Measurements from ENCODE around the gene TFCP2L1.

TFCP2L1 gene

GRCh38 chr2:121192576-121192975 lies 92.4 kb downstream of the TFCP2L1 start:
- no peak for DNase-seq

GRCh38 chr2:121191191-121192170 lies 93.5 kb downstream of the TFCP2L1 start:
- DNase-seq, result no peak

GRCh38 chr2:121189661-121190381 lies 95.2 kb downstream of the TFCP2L1 start:
- DNase-seq, result no peak

- no peak for DNase-seq
Measured at GRCh38 chr2:121189011-121189410, 96.0 kb downstream of the TFCP2L1 start.

- DNase-seq, result no peak
Measured at GRCh38 chr2:121187982-121188411, 97.0 kb downstream of the TFCP2L1 start.

GRCh38 chr2:121187351-121187981 lies 97.5 kb downstream of the TFCP2L1 start:
- no peak for DNase-seq

GRCh38 chr2:121186261-121186660 lies 98.7 kb downstream of the TFCP2L1 start:
- DNase-seq, result no peak

- DNase-seq, result peak; percentile 51
Measured at GRCh38 chr2:121185571-121186074, 99.4 kb downstream of the TFCP2L1 start.

GRCh38 chr2:121185111-121185510 lies 99.9 kb downstream of the TFCP2L1 start:
- DNase-seq, result no peak

- peak; percentile 11 for DNase-seq
Measured at GRCh38 chr2:121184248-121184862, 100.6 kb downstream of the TFCP2L1 start.

GRCh38 chr2:121182520-121182919 lies 102.5 kb downstream of the TFCP2L1 start:
- DNase-seq, result no peak

GRCh38 chr2:121179467-121179866 lies 105.5 kb downstream of the TFCP2L1 start:
- DNase-seq, result no peak

GRCh38 chr2:121178730-121179129 lies 106.3 kb downstream of the TFCP2L1 start:
- no peak for DNase-seq

GRCh38 chr2:121177896-121178295 lies 107.1 kb downstream of the TFCP2L1 start:
- DNase-seq, result no peak

- DNase-seq, result no peak
Measured at GRCh38 chr2:121175326-121175725, 109.7 kb downstream of the TFCP2L1 start.

- no peak for DNase-seq
Measured at GRCh38 chr2:121173806-121174205, 111.2 kb downstream of the TFCP2L1 start.

- no peak for DNase-seq
Measured at GRCh38 chr2:121173112-121173511, 111.9 kb downstream of the TFCP2L1 start.

GRCh38 chr2:121172456-121172855 lies 112.5 kb downstream of the TFCP2L1 start:
- DNase-seq, result no peak

- DNase-seq, result no peak
Measured at GRCh38 chr2:121171625-121172119, 113.3 kb downstream of the TFCP2L1 start.

- DNase-seq, result no peak
Measured at GRCh38 chr2:121170577-121170976, 114.4 kb downstream of the TFCP2L1 start.

- no peak for DNase-seq
Measured at GRCh38 chr2:121167411-121167810, 117.6 kb downstream of the TFCP2L1 start.

All from NCI-H1092 treated with DMSO at 0.1 percent for 48 hours (cell line).